ENCODE measurements around the gene AK6.
"Not testable (repeated sequence)": the region's sequence is repeated elsewhere in the genome, so short reads cannot be mapped to it uniquely, and the experiment has no call there.

Gene AK6

GRCh38 chr5:69334793-69335268, 34.5 kb downstream of the AK6 start:
- DNase-seq = peak; percentile 85

GRCh38 chr5:69333668-69334315, 35.5 kb downstream of the AK6 start:
- DNase-seq = not testable (repeated sequence)

DNA sequence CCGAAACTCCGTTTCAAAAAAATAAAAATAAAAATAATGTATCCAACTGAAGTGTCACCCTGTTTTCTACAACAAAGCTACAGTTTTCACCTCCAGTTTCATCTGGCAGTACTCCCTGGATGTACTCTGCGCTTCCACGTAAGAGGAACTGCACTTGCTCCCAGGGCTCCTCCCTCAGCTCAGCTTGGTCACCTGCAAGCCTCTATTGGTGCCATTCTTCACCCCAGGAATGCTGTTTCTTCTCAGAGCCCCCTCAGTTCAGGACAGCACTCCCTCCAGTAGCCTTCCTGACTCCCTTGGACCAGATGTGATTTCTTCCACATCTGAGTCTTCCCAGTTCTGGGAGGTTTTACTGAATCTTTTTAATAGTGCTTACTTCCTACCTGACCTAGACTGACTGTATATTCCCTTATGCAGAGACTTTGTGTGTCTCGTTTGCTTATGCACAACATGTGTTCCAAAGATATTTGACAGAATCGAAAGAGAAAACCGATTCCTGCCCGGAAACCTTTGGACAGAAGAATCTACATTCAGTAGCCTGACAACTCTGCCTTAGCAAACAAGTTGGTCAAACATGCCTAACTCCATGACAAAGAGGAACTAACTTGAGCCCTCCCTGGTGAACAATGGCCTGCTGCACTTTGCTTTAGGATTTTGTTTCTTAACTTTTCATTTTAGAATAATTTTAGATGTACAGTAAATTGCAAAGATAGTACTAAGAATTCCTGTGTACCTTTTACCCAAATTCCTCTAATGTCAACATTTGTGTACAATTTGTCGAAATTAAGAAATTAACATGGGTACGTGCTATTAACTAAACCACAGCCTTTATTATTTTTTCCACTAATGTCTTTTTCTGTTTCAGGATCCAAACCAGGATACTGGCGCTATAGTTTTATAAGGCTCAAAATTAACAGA, 37.5 kb downstream of the AK6 start:
- peak; percentile 21 for DNase-seq

- DNase-seq = no peak
Observed at GRCh38 chr5:69329905-69330489, 39.3 kb downstream of the AK6 start.

GRCh38 chr5:69326365-69326764, 43.0 kb downstream of the AK6 start:
- DNase-seq = no peak

GRCh38 chr5:69317391-69317790, 51.9 kb downstream of the AK6 start:
- peak; percentile 24 for DNase-seq

DNA sequence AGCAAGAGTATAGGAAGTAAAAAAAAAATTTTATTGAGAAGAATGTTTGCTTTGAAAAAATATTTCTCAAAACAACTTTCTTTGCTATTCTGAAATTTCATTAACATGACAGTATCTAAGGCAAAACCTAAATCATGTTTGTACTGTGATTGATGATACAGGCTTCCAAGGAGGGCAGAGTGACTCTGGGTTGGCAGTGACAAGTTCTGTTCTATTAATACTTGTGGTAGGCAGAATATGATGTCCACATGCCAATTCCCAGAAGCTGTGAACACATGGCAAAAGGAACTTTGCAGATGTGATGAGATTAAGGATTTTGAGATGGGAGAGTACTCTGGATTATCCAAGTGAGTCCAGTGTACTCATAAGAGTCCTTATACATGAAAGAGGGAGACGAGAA, 53.3 kb downstream of the AK6 start:
- DNase-seq = no peak

DNA sequence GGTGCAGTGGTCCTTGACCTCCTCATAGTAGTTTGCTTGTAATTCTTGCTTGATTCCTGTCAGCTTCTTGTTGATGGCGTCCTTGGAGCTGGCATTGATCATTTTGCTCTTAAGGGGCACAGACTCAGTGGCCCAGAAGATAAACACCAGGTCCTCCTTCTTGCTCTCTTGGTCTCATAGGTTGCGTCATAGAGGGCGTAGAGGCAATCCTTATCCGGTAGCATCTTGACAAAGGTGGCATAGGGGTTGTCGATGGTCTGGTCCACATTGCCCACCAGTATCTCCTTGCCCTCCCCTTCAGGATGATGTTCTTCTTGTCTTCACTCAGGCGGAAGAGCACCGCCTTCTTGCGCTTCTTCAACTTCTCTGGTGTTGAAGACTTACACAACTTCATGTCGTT, 55.9 kb downstream of the AK6 start:
- DNase-seq = no peak

DNA sequence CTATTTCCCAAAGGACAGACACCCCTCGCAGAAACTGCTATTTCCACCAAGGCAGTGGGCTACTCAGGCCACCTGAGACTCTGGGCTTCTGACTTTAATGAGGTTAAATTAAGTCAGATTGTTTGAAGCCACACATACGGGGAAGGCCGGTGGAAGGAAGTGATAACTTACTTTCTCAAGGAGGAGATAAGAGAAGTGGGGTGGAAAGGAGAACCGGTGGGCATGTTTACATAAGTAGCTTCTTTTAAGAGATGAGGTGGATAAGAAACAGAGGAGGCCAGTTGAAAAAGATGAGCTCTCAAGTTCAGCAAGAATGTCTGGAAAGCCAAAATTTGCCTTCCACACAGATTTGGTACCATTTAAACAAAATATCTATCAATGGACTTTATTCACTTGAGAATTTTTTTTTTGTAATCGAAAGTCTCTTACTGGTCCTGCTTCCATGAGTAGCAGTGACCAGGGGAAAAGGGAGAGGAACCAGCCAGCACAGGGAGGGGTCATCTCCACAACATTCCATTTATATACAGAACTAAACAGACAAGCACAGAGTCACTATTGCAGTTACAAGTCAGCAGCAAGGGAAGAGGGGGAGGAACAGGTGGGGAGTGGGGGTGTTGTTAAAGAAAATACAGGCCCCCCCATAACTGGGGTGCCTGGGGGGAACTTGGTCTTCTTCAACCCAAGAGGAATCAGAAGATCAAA, 56.7 kb downstream of the AK6 start:
- no peak for DNase-seq

DNA sequence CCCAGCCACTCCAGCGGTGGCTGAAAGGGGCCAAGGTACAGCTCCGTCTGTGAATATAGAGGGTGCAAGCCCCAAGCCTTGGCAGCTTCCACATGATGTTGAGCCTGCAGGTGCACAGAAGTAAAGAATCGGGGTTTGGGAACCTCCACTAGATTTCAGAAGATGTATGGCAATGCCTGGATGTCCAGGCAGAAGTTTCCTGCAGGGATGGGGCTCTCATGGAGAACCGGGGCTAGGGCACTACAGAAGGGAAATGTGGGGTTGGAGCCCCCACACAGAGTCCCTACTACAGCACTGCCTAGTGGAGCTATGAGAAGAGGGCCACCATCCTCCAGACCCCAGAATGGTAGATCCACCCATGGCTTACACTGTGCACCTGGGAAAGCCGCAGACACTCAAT, 59.9 kb downstream of the AK6 start:
- no peak for DNase-seq

DNA sequence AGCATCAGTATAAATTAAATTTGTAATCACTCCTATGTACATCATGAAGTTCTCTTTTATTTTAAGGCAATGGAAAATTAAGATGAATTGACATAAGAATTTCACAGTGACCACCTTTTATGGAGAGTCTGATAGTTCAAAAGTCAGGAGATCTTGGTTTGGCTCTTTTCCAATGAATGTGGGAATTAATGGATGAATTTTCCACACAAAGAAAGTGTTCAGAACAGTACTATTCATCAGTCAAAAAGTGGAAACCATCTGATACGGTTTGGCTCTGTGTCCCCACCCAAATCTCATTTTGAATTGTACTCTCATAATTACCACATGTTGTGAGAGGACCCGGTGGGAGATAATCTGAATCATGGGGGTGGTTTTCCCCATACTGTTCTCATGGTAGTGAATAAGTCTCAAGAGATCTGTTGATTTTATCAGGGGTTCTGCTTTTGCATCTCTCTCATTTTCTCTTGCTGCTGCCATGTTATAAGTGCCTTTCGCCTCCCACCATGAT, 61.2 kb downstream of the AK6 start:
- no peak for DNase-seq

GRCh38 chr5:69305512-69305911, 63.8 kb downstream of the AK6 start:
- no peak for DNase-seq
